GM19239 (cell line): ENCODE results near the gene KRTAP5-11.
"Not testable (repeated sequence)": the region's sequence is repeated elsewhere in the genome, so short reads cannot be mapped to it uniquely, and the experiment has no call there.

Experiments used
- DNase-seq: peaks from one replicate; pipeline ENCODE4 v3.0.0; 2011; ENCODE audit warnings: low spot score; ENCODE audit not compliant: insufficient read length
- FAIRE-seq: peaks from 2 replicates; lab custom pipeline; 2011; peaks lifted over from hg19 to GRCh38; lab: Jason Lieb, UNC

KRTAP5-11 gene

GRCh38 chr11:71585673-71586072 lies 3.0 kb upstream of the KRTAP5-11 start:
- not testable (repeated sequence) for DNase-seq, FAIRE-seq

GRCh38 chr11:71582969-71583368 lies 294 bp upstream of the KRTAP5-11 start:
- not testable (repeated sequence) for DNase-seq, FAIRE-seq

GRCh38 chr11:71581826-71582225 lies 849 bp downstream of the KRTAP5-11 start:
- no peak for DNase-seq
- FAIRE-seq, result no peak

- DNase-seq (peak; percentile 44), FAIRE-seq (peak; percentile 59)
Measured at GRCh38 chr11:71580057-71581003, 2.3 kb downstream of the KRTAP5-11 start.

GRCh38 chr11:71579513-71579912 lies 3.2 kb downstream of the KRTAP5-11 start:
- not testable (repeated sequence) for FAIRE-seq, DNase-seq

- no peak for DNase-seq
- no peak for FAIRE-seq
Measured at GRCh38 chr11:71577469-71578004, 5.1 kb downstream of the KRTAP5-11 start.

GRCh38 chr11:71576688-71577465 lies 5.8 kb downstream of the KRTAP5-11 start:
- not testable (repeated sequence) for FAIRE-seq, DNase-seq

- FAIRE-seq (no peak), DNase-seq (no peak)
Measured at GRCh38 chr11:71575723-71576424, 6.8 kb downstream of the KRTAP5-11 start.

GRCh38 chr11:71574418-71574817 lies 8.3 kb downstream of the KRTAP5-11 start:
- DNase-seq, result no peak
- FAIRE-seq, result no peak

GRCh38 chr11:71572811-71573210 lies 9.9 kb downstream of the KRTAP5-11 start:
- FAIRE-seq, result no peak

GRCh38 chr11:71571101-71571850 lies 11.4 kb downstream of the KRTAP5-11 start:
- FAIRE-seq, result not testable (repeated sequence)

More at GRCh38 chr11:71572811-71573210, 9.9 kb downstream of the KRTAP5-11 start:
- DNase-seq, result no peak

GRCh38 chr11:71568704-71569349 lies 13.8 kb downstream of the KRTAP5-11 start:
- no peak for FAIRE-seq

More at GRCh38 chr11:71571101-71571850, 11.4 kb downstream of the KRTAP5-11 start:
- not testable (repeated sequence) for DNase-seq

GRCh38 chr11:71567633-71568032 lies 15.0 kb downstream of the KRTAP5-11 start:
- FAIRE-seq, DNase-seq: not testable (repeated sequence)

More at GRCh38 chr11:71568704-71569349, 13.8 kb downstream of the KRTAP5-11 start:
- no peak for DNase-seq

- DNase-seq, result not testable (repeated sequence)
Measured at GRCh38 chr11:71566626-71567599, 15.8 kb downstream of the KRTAP5-11 start.

GRCh38 chr11:71566081-71566620 lies 16.5 kb downstream of the KRTAP5-11 start:
- no peak for DNase-seq
- no peak for FAIRE-seq

More at GRCh38 chr11:71566626-71567599, 15.8 kb downstream of the KRTAP5-11 start:
- not testable (repeated sequence) for FAIRE-seq

- DNase-seq, result no peak
- no peak for FAIRE-seq
Measured at GRCh38 chr11:71565263-71565662, 17.4 kb downstream of the KRTAP5-11 start, which contains the start of gene KRTAP5-10. Gene KRTAP5-10 (plus strand): TSS chr11:71565563. CDS start chr11:71565588, 25 bp downstream.

- FAIRE-seq (no peak), DNase-seq (no peak)
Measured at GRCh38 chr11:71564430-71564829, 18.2 kb downstream of the KRTAP5-11 start.
